Measurements from ENCODE around the gene SEMA4C.
A peak's percentile ranks its signal among the peaks of the same experiment; 100 is the strongest.

Gene SEMA4C

DNA sequence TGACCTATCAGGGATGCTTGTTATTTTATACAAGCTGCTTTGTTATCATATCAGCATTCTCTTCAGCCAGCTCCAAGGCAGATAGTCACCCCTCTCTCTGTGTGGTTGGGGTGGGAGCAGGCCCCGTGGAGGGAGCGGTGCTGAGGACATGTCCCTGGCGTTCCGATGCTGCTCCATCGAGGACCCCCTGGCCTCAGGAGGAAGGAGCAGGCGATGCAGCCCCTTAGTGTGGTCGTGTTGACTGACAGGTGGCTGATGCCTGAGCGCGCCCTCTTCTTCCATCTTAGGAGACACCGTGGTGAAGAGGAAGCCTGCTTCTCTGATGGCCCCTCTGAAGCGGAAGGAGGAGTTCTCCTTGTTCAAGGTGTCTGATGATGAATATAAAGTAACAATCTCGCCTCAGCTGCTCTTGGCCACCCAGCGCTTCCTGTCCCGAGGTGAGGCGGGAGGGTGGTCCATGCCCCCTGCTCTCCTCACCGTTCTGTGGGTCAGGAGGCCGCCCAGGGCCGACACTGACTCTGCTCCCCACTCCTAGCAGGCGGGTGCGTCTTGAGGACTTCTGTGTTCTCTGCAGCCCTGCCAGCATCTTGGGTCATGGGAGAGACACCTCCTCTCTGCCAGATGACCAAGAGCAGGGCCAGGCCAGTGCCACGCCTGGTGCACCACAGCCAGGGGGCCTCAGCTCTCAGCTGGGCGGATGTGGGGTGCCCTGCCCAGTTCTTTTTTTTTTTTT is 43.2 kb downstream of the SEMA4C start:
- no peak overlapping the region for H3K4me3 ChIP-seq (ENCODE audit: low read length)
- TF ChIP-seq CTCF (conservative IDR thresholded peaks at IDR 0.05; ENCODE audit: low read length): no peak
- no peak for DNase-seq (ENCODE audit: low read depth)

GRCh38 chr2:96825057-96825456 is 44.8 kb downstream of the SEMA4C start:
- H3K4me3 ChIP-seq (ENCODE audit: low read length): no peak overlapping the region
- no peak for DNase-seq (ENCODE audit: low read depth)
- TF ChIP-seq CTCF (conservative IDR thresholded peaks at IDR 0.05; ENCODE audit: low read length): no peak

DNA sequence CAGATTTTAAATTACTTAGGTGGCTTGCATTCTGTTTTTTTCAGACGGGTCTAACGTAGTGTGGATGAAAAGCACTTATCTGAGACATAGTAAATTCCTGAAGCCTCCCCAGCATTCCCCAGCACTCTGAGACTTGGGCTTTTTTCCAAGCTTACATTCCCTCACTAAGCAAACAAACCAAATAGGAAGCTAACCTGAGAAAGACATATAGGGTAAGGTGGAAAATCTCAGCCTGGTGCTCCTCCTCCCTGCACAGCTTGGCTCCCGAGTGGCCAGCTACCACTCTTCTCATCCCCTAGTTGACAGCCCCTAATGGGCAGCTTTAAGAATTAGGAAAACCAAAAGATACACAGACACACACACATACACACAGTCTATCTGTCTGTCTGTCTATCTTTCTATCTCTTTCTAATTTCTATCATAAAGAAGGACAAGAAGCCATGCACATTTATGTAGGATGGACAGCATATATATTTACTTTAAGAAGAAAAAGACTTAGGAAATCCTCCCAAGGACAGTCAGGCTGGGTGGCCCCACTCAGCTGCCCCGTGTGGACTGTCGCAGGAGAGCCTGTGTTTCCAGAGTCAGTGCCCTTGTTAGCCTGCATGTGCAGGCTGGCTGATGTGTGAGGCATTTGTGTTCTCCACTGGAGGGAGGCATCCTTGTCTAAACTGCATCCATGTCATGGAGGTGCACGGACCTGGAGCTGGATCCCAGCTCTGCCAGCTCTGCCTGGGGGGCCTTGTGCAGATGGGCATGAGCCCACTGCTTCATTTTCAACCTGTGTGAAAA is 45.6 kb downstream of the SEMA4C start:
- no peak overlapping the region for H3K4me3 ChIP-seq (ENCODE audit: low read length)
- peak; percentile 60 for DNase-seq (ENCODE audit: low read depth)
- TF ChIP-seq CTCF (conservative IDR thresholded peaks at IDR 0.05; ENCODE audit: low read length): no peak

GRCh38 chr2:96823198-96823597 is 46.7 kb downstream of the SEMA4C start:
- TF ChIP-seq CTCF (conservative IDR thresholded peaks at IDR 0.05; ENCODE audit: low read length): no peak
- H3K4me3 ChIP-seq (ENCODE audit: low read length): no peak overlapping the region
- peak; percentile 52 for DNase-seq (ENCODE audit: low read depth)

DNA sequence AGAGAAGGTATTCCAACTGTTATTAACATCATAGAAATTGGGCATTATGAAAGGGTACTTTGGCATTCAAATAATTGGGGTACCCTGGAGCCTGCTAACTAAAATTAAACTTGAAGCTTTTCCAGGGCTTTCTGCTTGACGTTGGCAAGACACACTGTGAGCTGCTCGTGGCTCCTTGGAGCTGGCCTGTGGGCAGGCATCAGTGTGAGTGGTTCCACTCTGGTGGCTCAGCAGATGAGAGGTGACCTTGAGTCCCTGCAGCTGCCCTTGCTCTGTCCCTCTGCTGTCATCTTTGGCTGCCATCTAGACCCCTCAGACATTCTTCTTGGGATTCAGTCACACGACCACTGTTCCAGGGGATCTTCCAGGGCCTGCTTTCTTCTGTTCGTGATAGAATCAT is 47.1 kb downstream of the SEMA4C start:
- no peak for DNase-seq (ENCODE audit: low read depth)
- H3K4me3 ChIP-seq (ENCODE audit: low read length): no peak overlapping the region
- TF ChIP-seq CTCF (conservative IDR thresholded peaks at IDR 0.05; ENCODE audit: low read length): no peak

GRCh38 chr2:96821113-96821675 is 48.7 kb downstream of the SEMA4C start:
- H3K4me3 ChIP-seq (ENCODE audit: low read length): no peak overlapping the region
- no peak for TF ChIP-seq CTCF (conservative IDR thresholded peaks at IDR 0.05; ENCODE audit: low read length)
- no peak for DNase-seq (ENCODE audit: low read depth)

Measured in AG10803 (cell line).